ENCODE data around the gene NUDT22.

DNA sequence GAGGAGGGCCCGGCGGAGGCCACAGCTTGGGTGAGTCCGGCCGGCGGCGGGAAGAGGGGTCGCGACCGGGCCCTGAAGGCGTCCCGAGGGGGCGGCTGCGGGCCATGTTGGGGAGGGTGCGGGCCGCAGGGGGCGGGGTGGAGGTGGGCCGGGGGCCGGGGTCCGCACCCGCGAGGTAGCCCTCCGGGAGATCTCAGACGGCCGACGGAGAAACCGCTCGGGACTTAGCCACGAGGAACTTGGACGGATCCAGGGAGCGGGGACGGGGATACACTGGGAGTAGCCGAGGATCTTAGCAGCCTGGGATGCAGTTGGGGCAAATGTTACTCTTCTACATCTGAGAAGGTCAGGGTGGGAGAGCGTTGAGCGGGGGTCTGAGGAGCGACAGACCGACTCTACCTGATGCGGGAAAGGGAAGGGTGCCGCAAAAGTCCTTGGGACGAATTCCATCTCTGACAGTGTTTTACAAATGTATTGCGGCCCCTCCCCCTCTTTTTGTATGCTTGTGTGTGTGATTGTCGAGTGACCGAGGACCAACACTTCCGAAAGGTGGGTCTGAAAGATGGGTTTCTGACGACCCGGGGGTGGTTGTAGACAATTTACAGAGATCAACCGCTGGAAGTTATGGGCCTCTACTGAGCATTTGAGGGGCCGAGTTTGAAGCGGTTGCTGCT is 39.4 kb upstream of the NUDT22 start:
- TF ChIP-seq GATA2 (IDR thresholded peaks at IDR 0.05; ENCODE audit: low read depth, low read length): no peak
- TF ChIP-seq GATA3 (IDR thresholded peaks at IDR 0.05; ENCODE audit: low read depth, low read length): no peak
